Measurements from ENCODE around the gene VSTM1. TPM values are rescaled to one million over a fixed set of nuclear protein-coding genes. Genes with fewer than 3 reads are reported as not detected.

VSTM1 gene
- total RNA-seq, 2 donors from 2014 or later, result not detected

GRCh38 chr19:54077334-54077733, 13.6 kb upstream of the VSTM1 start:
- DNase-seq (no peak), ATAC-seq (no peak)
- Histone ChIP-seq H3K27ac (no peak overlapping the region), H3K27me3 (no peaks in the 10 kb centered on the region), H3K9me3 (peaks cover 0 to 6% (median 0%) of the 10 kb centered on the region in 3 donors), H3K4me1 (no peaks in the 10 kb centered on the region), H3K4me3 (no peak overlapping the region), H3K36me3 (replicated peaks in 1 of 2; ENCODE audit: insufficient read depth in 1 of 2, low read depth in 2 of 2) (no peaks in the 10 kb centered on the region)
- intact Hi-C loops (cut with DNase I), result no loop called here
- 64 to 76% methylated on average over 5 of the region's 5 CpGs for WGBS, 2 donors
- TF ChIP-seq, protein P1, sequence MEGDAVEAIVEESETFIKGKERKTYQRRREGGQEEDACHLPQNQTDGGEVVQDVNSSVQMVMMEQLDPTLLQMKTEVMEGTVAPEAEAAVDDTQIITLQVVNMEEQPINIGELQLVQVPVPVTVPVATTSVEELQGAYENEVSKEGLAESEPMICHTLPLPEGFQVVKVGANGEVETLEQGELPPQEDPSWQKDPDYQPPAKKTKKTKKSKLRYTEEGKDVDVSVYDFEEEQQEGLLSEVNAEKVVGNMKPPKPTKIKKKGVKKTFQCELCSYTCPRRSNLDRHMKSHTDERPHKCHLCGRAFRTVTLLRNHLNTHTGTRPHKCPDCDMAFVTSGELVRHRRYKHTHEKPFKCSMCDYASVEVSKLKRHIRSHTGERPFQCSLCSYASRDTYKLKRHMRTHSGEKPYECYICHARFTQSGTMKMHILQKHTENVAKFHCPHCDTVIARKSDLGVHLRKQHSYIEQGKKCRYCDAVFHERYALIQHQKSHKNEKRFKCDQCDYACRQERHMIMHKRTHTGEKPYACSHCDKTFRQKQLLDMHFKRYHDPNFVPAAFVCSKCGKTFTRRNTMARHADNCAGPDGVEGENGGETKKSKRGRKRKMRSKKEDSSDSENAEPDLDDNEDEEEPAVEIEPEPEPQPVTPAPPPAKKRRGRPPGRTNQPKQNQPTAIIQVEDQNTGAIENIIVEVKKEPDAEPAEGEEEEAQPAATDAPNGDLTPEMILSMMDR (IDR thresholded peaks at IDR 0.05), result no peak
- no peak for TF ChIP-seq POLR2A (IDR thresholded peaks at IDR 0.05)

GRCh38 chr19:54074851-54075250, 11.2 kb upstream of the VSTM1 start:
- no peak for TF ChIP-seq POLR2A (IDR thresholded peaks at IDR 0.05)
- TF ChIP-seq, protein P1 (IDR thresholded peaks at IDR 0.05), result no peak
- no peak overlapping the region for H3K27ac ChIP-seq
- no peaks in the 10 kb centered on the region for H3K4me1 ChIP-seq
- intact Hi-C loops (cut with DNase I), result no loop called here
- no peak for DNase-seq
- H3K36me3 ChIP-seq (replicated peaks in 1 of 2; ENCODE audit: insufficient read depth in 1 of 2, low read depth in 2 of 2), result no peaks in the 10 kb centered on the region
- no peak for ATAC-seq
- peaks cover 0 to 2% (median 0%) of the 10 kb centered on the region in 3 donors for H3K9me3 ChIP-seq
- no peak overlapping the region for H3K4me3 ChIP-seq
- no peaks in the 10 kb centered on the region for H3K27me3 ChIP-seq
- 59 to 81% methylated on average over 9 of the region's 9 CpGs for WGBS, 2 donors

DNA sequence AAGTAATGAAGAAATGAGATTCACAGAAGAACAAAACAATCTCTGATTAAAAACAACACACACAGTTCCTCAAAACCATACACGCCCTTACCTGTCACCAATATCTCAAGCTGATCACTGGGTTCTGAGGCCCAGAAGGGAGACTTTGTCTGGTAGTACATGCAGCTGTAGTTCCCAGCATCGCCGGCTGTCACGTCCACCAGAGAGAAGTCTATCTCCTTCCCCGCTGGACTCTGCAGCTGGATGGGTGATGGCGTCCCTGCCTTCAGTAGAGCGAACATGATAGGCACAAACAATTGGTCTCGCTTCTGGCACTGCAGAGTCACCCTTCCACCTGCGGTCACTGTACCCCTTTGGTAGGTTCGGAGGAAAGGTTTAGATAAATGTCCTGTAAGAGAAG, 10.1 kb upstream of the VSTM1 start:
- no peak overlapping the region for H3K27ac ChIP-seq
- no peaks in the 10 kb centered on the region for H3K36me3 ChIP-seq (replicated peaks in 1 of 2; ENCODE audit: insufficient read depth in 1 of 2, low read depth in 2 of 2)
- no peaks in the 10 kb centered on the region for H3K27me3 ChIP-seq
- H3K9me3 ChIP-seq, result peaks cover 0 to 8% (median 0%) of the 10 kb centered on the region in 3 donors
- intact Hi-C loops (cut with DNase I), result no loop called here
- DNase-seq (no peak), ATAC-seq (no peak)
- H3K4me3 ChIP-seq, result no peak overlapping the region
- 73 to 79% methylated on average over 8 to 10 of the region's 10 CpGs for WGBS, 2 donors
- H3K4me1 ChIP-seq, result no peaks in the 10 kb centered on the region
- TF ChIP-seq, protein P1 (IDR thresholded peaks at IDR 0.05), result no peak
- no peak for TF ChIP-seq POLR2A (IDR thresholded peaks at IDR 0.05)

- Histone ChIP-seq H3K36me3 (replicated peaks in 1 of 2; ENCODE audit: insufficient read depth in 1 of 2, low read depth in 2 of 2) (no peaks in the 10 kb centered on the region), H3K4me1 (no peaks in the 10 kb centered on the region), H3K9me3 (peaks cover 0 to 8% (median 0%) of the 10 kb centered on the region in 3 donors), H3K27me3 (no peaks in the 10 kb centered on the region), H3K27ac (no peak overlapping the region), H3K4me3 (no peak overlapping the region)
- DNase-seq, result no peak
- intact Hi-C loops (cut with DNase I), result no loop called here
- no peak for ATAC-seq
- no peak for TF ChIP-seq POLR2A (IDR thresholded peaks at IDR 0.05)
- TF ChIP-seq, protein P1 (IDR thresholded peaks at IDR 0.05), result no peak
- 42 to 52% methylated on average over 5 of the region's 5 CpGs for WGBS, 2 donors
Observed at GRCh38 chr19:54069470-54069869, 5.8 kb upstream of the VSTM1 start.

DNA sequence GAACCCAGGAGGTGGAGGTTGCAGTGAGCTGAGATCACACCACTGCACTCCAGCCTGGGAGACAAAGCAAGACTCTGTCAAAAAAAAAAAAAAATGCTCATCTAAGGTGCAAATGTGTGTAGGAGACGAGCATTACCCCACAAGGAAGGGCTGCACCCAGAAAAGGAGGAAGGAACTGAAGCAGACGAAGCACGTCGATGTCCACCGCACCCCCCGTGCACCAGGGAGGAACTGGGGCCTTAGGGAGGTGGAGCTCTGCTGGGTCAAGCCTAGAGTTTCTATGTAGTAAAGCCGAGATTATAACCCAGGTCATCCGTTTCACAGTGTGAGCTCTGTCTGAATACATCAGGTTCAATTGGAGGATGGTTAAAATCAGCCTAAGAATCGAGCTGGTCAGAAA, 1.1 kb downstream of the VSTM1 start:
- Histone ChIP-seq H3K27ac (no peak overlapping the region), H3K4me3 (no peak overlapping the region), H3K27me3 (no peaks in the 10 kb centered on the region), H3K4me1 (no peaks in the 10 kb centered on the region), H3K9me3 (no peaks in the 10 kb centered on the region), H3K36me3 (replicated peaks in 1 of 2; ENCODE audit: insufficient read depth in 1 of 2, low read depth in 2 of 2) (no peaks in the 10 kb centered on the region)
- ATAC-seq (no peak), DNase-seq (peak in 1 of 4 donors; percentile 8)
- TF ChIP-seq, protein P1 (IDR thresholded peaks at IDR 0.05), result no peak
- no peak for TF ChIP-seq POLR2A (IDR thresholded peaks at IDR 0.05)
- intact Hi-C loops (cut with DNase I), result no loop called here
- 45 to 68% methylated on average over 7 to 9 of the region's 9 CpGs for WGBS, 2 donors
